GM21515 (cell line): Measurements from ENCODE around the gene PBX1.
"Not testable (repeated sequence)": the region's sequence is repeated elsewhere in the genome, so short reads cannot be mapped to it uniquely, and the experiment has no call there.

Source experiments
- ATAC-seq: cut with Tn5 transposase; IDR thresholded peaks from one replicate; pipeline ENCODE4 v1.9.1; 2021; ENCODE audit not compliant: unreplicated experiment

The PBX1 gene

DNA sequence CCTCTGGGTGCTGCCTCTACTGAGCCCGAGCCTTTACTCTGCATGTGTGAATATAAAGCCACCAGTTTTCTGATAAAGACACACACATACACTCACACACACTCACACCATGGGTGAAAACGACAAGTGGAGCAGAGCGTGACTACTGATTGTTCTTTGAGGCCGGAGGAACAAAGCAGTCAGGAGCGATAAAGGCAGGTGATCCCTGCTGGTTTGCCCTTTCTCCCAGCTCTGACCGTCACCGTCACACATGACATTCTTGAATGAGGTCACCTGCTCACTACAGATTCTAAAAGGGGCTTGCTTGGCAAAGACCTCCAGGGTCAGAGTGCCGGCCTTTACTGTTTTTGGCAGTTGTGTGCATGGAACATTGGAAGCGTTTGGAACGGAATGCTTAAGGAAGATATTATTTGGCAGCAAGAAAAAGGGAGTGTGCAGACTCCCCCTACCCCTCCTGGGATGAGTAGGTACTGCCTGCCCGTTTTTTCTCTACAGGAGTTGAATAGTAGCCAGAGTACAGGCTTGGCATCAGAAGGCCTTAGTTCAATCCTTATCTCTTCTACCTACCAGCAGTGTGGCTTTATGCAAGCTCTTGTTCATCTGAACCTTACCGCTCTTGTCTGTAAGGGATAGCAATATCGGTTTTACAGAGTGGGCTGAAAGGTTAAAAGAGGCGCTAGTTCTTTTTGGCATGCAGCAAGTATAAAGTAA, 79.7 kb downstream of the PBX1 start:
- no peak for ATAC-seq

DNA sequence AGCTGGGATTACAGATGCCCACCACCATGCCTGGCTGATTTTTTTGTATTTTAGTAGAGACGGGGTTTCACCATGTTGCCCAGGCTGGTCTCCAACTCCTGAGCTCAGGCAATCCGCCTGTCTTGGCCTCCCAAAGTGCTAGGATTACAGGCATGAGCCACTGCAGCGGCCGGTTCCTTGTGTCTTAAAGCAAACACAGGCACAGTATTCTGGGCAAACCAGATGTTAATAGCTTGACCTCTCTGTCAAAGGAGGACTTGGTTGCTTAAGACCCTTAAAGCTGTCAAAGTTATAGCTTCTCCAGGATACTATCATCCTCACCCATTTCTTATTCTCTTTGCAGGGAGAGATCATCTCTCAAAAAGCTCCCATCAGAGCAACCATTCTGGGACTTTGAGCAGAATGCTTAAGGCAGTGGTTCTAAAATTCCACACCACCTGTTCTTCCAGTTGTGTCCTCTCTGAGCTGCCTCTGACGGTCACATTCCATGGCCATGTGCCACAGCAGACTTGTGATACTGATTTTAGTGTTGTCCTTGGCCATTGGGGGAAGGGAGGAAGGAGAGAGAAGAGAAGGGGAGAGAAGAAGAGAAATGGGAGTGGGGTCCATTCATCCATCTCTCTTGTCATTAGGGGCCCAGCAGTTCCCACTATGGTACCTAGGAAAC, 81.8 kb downstream of the PBX1 start:
- no peak for ATAC-seq

DNA sequence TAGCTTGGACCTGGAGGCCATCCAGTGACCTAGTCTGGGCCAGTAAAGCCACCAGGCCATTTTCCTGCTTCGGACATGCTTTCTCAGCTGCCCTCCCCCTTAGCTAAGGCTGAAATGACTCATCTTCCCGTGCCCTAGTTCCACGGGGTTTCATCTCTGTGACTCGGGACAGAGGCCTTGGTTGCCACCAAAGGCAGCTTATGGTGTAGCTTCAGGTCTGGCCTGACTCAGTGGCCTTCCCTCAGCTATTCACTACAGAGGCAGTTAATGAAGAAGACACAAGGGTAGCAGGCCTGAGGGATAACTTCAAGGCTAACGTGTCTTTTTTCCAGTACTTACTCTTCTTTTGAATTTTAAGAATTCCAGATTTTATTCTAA, 82.4 kb downstream of the PBX1 start:
- ATAC-seq, result no peak

DNA sequence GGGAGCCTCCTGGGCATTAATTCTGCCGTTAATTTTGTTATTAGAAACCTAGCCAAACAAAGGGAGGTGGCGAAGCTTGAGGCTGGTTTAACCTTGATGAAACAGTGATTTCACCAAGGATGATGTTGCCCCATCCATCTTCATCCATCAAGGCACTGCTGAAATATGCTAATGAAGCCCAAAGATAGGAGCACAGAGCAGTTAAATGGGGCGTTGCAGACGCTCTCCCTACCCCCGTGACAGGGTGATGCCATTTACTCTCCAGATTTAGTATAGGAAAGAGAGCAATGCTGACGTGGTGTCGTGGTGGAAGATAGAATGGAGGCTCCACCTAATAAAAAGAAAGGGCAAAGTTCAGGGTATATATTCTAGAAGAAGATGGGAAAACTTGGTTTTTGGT, 84.0 kb downstream of the PBX1 start:
- no peak for ATAC-seq

DNA sequence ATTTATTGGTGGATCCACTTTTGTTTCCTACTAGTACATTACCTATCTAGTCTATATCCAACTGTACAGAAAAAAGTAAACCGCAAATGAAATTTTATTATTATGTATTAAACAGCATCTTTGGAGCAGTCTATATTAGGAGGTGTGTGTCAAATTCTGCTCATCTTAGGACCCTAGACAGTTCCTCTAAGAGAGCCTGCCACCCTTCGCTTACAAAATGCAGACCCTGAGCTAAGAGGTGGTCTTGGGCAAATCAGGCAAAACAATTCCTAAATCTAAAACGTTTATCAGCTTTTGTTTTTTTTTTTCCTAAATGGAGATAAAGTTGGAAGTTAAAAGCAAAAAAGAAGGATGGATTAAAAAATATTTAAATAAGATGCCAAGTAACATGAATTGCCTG, 85.3 kb downstream of the PBX1 start:
- ATAC-seq, result no peak

DNA sequence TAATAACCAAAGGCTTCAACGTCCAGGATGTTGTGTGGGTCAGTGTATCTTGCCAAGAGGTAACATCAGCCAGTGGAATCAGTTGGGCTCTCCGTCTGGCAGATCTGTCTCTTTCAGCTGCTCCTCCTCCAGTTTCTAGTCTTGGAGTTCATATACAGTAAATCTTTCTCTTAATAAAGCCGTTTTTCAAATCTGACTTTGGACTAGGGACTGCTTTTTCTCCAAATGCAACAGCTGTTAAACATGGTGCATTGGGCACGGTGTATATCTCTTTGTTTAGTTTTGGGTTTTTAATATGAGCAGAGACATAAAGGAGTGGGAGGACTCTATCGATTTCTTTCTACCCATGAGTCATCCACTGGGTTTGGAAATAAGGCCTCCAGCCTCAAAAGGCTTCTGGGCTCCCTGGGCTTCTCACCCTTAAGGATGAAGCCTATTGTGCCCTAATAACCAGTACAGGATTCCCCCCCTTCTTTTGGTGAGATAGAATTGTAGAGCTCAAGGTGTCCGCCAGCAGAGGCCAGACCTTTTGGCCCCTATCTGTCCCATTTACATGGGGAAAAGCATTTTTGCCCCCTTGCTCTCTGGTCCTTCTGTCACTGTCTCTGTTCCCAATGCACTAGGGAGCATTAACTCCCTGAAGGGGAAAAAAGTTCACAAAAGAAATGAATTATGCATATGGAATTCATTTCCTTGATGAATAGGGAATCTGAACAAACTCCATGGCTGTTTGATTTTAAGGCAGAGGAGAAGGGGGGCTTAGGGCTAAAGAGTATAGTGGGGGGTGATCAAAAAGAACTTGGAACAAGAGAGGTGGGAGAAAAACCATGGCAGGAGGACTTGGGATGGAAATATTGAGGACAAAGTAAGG, 86.0 kb downstream of the PBX1 start:
- ATAC-seq, result no peak

DNA sequence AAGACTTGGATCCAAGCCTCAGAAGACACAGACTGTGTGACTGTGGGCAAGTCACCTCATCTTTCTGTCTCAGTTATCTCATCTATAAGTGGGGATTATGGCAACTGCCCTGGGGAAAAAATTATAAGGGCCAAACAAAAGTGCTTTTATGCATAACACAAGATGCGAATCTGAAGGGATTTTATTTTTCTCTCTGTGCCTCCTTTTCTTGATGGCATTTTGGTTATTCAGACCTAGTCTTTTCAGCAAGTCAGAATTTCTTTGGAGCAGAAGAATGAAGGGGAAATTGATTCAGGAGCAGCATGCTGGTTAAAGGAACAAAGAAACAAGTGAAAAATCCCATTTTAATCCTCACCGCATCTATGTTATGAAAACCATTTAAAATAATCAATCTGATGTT, 86.9 kb downstream of the PBX1 start:
- ATAC-seq, result no peak

GRCh38 chr1:164647211-164647610, 88.2 kb downstream of the PBX1 start:
- ATAC-seq, result no peak

GRCh38 chr1:164648636-164649035, 89.7 kb downstream of the PBX1 start:
- ATAC-seq, result no peak

GRCh38 chr1:164649146-164649545, 90.2 kb downstream of the PBX1 start:
- ATAC-seq, result no peak

DNA sequence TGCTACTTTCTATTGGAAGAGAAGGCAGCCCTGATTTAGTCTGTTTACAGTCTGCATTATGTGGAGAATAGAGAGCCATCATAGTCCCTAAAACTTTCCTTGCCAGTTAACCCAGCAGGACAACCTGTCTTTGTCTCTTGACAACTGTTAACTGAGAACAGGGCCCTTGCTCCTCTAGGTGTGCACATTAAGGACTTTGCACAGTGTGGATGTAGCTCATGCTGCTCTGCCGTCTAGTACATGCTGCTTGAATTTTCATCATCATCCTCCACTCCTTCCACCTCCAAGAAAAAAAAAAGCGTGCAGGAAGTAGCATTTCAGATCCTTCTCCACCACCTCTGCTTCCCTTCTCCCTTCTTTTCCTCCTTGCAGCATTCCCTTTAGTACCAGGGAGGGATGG, 91.5 kb downstream of the PBX1 start:
- ATAC-seq, result no peak

DNA sequence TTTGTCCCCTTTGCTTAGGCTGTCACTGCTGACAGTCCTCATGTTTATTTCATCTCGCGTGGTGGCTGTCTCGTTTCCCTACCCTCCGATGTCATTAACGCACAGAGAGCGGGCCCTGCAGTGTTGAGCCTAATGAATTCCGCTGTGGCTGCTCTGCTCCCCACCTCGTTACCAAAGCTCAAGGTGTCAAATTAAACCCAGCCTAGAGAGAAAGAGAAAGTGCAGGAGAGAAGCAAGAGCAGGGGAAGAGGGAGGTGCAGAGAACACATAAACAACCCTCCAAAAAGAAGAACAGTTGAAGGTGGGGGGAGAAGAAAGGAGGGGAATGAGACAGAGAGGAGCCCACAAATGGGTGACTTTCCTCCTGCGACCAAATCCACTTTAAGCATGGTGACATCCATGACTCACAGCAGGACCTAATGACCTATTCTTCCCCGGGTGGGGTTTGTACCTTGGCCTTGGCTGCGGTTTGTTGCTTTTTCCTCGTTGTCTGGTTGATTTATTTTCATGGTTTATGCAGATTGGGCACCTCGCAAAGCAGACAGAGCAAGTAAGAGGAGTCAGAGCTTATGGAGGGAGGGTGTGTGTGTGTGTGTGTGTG, 92.5 kb downstream of the PBX1 start:
- no peak for ATAC-seq

DNA sequence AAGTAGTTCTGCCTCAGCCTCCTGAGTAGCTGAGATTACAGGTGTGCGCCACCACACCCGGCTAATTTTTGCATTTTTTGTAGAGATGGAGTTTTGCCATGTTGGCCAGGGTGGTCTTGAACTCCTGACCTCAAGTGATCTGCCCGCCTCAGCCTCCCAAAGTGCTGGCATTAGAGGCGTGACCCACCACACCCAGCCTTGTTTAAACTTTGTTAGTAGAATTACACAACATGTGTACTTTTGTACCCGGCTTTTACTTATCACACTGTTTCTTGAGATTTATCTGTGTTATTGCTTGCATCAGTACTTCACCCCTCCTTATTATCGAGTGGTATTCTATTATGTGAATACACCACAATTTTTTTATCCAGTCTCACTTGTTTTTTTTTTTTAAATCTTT, 94.0 kb downstream of the PBX1 start:
- ATAC-seq, result not testable (repeated sequence)

GRCh38 chr1:164653705-164654104, 94.7 kb downstream of the PBX1 start:
- no peak for ATAC-seq

- ATAC-seq, result no peak
Measured at GRCh38 chr1:164654200-164654599, 95.2 kb downstream of the PBX1 start.

GRCh38 chr1:164658864-164659263, 99.9 kb downstream of the PBX1 start:
- no peak for ATAC-seq

DNA sequence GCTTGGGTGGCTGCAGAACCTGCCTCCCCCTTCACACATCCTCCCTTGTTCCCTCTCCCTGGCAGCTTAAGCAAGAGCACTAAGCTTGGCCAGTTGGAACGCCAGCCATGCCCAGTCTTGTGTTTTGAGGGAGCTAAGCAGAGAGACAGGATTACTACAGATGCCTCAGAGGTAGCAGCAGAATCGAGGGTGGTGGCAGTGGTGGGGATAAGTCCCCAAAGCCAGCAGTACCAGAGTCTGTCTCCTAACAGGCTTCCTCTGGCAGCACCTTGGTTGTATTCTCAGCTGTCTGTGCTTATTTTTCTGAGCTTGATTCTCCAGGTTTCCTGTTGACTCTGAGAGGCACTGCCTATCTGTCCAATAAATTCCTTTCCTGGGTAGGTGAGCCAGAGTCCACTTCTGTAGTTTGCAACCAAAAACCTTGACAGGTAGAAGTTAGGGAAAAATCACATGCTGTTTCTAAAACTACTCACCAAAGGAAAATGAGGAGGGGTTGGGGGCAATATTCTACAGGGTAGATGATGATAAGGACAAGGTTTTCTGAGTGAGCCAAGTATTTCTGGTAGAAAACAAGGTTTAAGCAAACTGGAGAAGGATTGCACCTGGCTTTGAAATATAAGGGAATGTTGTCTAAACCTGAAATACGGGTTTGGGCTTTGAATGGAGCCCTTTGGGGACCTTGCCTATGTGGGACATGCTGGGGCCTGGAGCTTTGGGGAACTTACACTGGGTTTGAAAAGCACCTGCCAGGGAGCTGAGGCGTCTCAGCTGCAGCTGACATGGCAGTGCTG, 100.8 kb downstream of the PBX1 start:
- ATAC-seq, result peak; percentile 22

DNA sequence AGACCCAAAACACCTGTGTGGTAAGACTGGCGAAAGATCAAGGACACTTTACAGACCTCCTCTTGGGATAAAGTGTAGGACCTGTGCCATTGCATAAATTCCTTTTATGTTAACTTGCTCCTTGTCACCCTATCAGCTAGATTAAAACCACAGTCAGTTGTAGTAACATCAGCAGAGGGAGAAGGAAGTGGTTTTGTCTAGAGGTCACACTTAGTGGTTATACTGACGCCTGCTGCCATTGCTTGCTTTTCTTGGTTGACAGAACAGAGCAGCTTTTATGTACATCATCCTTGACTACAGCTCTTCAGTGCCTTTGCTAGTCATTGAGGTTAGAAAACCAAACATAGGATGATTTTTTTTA, 101.4 kb downstream of the PBX1 start:
- ATAC-seq, result peak; percentile 73

GRCh38 chr1:164660775-164661174, 101.8 kb downstream of the PBX1 start:
- no peak for ATAC-seq

DNA sequence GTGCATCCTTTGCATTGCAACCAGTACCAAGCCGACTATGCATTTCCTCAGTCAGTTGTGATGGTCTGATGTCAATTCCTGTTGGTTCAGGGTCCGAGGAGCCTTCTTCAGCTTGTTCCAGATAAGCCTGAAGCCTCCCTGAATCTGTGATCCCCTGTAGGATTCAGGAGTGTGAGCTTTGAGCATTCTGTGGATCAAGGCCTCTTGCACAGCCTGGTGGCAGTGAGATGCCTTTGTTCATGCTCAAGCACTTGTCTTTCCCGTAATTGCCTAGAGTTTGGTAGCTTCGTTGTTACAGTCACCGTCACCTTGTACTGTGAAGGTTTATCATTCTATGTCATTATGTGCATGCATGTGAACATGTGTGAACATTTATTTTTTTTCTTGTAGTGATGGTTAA, 103.5 kb downstream of the PBX1 start:
- no peak for ATAC-seq

- no peak for ATAC-seq
Measured at GRCh38 chr1:164662955-164663354, 104.0 kb downstream of the PBX1 start.
